Liver (tissue), 9 donors: ENCODE measurements around the gene UTF1. TPM values are rescaled to one million over a fixed set of nuclear protein-coding genes. Genes with fewer than 3 reads are reported as not detected.

ENCODE experiments used
- DNase-seq: peaks from one replicate; pipeline ENCODE4 v3.0.0-alpha.2; 2017; ENCODE audit warnings: low spot score
- H3K27ac ChIP-seq, 2 donors: one replicate each; pipeline ENCODE4 v1.7.0; 2013; ENCODE audit warnings: inconsistent platforms in 2 of 2, low read length in 2 of 2, control low read depth in 1 of 2, low read depth in 1 of 2, mild to moderate bottlenecking in 1 of 2
- H3K27me3 ChIP-seq, 4 donors: one replicate each; pipeline versions ENCODE4 v1.6.1 to v1.7.0; 2013; ENCODE audit warnings: low read length in 3 of 4, inconsistent platforms in 1 of 4, mild to moderate bottlenecking in 1 of 4, moderate library complexity in 1 of 4; ENCODE audit not compliant: control insufficient read depth in 4 of 4, insufficient read depth in 4 of 4
- H3K36me3 ChIP-seq, 4 donors: one replicate each; pipeline versions ENCODE4 v1.6.1 to v1.7.0; 2013; ENCODE audit warnings: low read length in 3 of 4, mild to moderate bottlenecking in 3 of 4, low read depth in 1 of 4, moderate library complexity in 1 of 4; ENCODE audit not compliant: control insufficient read depth in 4 of 4, insufficient read depth in 3 of 4
- H3K4me1 ChIP-seq, 4 donors: one replicate each; pipeline versions ENCODE4 v1.6.1 to v1.7.0; 2013; ENCODE audit warnings: low read length in 3 of 4, mild to moderate bottlenecking in 3 of 4, moderate library complexity in 1 of 4; ENCODE audit not compliant: control insufficient read depth in 4 of 4, insufficient read depth in 4 of 4
- H3K4me3 ChIP-seq, 3 donors: one replicate each; pipeline versions ENCODE4 v1.6.1 to v1.7.0; 2013; ENCODE audit warnings: low read length in 3 of 3, control low read depth in 1 of 3, low read depth in 1 of 3, mild to moderate bottlenecking in 1 of 3
- H3K9ac ChIP-seq, 2 donors: one replicate each; pipeline ENCODE4 v1.7.0; 2013; ENCODE audit warnings: low read length in 2 of 2, mild to moderate bottlenecking in 2 of 2, moderate library complexity in 2 of 2, control low read depth in 1 of 2, low read depth in 1 of 2
- H3K9me3 ChIP-seq, 4 donors: one replicate each; pipeline versions ENCODE4 v1.6.1 to v1.7.0; 2013; ENCODE audit warnings: low read length in 3 of 4; ENCODE audit not compliant: control insufficient read depth in 4 of 4
- CTCF ChIP-seq: fragments of 150-350 bp; IDR thresholded peaks from 2 replicates; pipeline ENCODE4 v1.5.1; 2017; ENCODE audit warnings: improper control_type of control experiment, low read depth, low read length; ENCODE audit not compliant: missing input control
- EGR1 ChIP-seq, 2 donors: IDR thresholded peaks; 2 replicates each; pipeline ENCODE4 v1.6.1; 2016 to 2018; ENCODE audit warnings: antibody characterized with exemption in 2 of 2, low read depth in 2 of 2
- FOXA1 ChIP-seq: IDR thresholded peaks from 2 replicates; pipeline ENCODE4 v1.6.1; 2016; ENCODE audit warnings: antibody characterized with exemption
- FOXA2 ChIP-seq: IDR thresholded peaks from 2 replicates; pipeline ENCODE4 v1.6.1; 2016; ENCODE audit warnings: antibody characterized with exemption
- GABPA ChIP-seq, 2 donors: IDR thresholded peaks in 1 of 2; conservative IDR thresholded peaks in 1 of 2; 2 replicates each; pipeline ENCODE4 v1.6.1; 2016; ENCODE audit warnings: antibody characterized with exemption in 2 of 2, mild to moderate bottlenecking in 1 of 2, moderate library complexity in 1 of 2
- HNF4A ChIP-seq, 2 donors: conservative IDR thresholded peaks; 2 replicates each; pipeline ENCODE4 v1.6.1; 2016; ENCODE audit warnings: antibody characterized with exemption in 2 of 2, mild to moderate bottlenecking in 2 of 2
- HNF4G ChIP-seq: IDR thresholded peaks from 2 replicates; pipeline ENCODE4 v1.6.1; 2016; ENCODE audit warnings: antibody characterized with exemption
- MAX ChIP-seq: IDR thresholded peaks from 2 replicates; pipeline ENCODE4 v1.6.1; 2016; ENCODE audit warnings: antibody characterized with exemption
- NR2F2 ChIP-seq: IDR thresholded peaks from 2 replicates; pipeline ENCODE4 v1.6.1; 2016; ENCODE audit warnings: antibody characterized with exemption
- RAD21 ChIP-seq, 2 donors: IDR thresholded peaks; 2 replicates each; pipeline ENCODE4 v1.6.1; 2016; ENCODE audit warnings: antibody characterized with exemption in 2 of 2, mild to moderate bottlenecking in 2 of 2
- REST ChIP-seq: IDR thresholded peaks from 2 replicates; pipeline ENCODE4 v1.6.1; 2016; ENCODE audit warnings: antibody characterized with exemption, mild to moderate bottlenecking
- RXRA ChIP-seq, 2 donors: IDR thresholded peaks; 2 replicates each; pipeline ENCODE4 v1.6.1; 2017 to 2018; ENCODE audit warnings: antibody characterized with exemption in 2 of 2, mild to moderate bottlenecking in 1 of 2
- SP1 ChIP-seq: IDR thresholded peaks from 2 replicates; pipeline ENCODE4 v1.6.1; 2018; ENCODE audit warnings: antibody characterized with exemption, mild to moderate bottlenecking
- TAF1 ChIP-seq: conservative IDR thresholded peaks from 2 replicates; pipeline ENCODE4 v1.6.1; 2016; ENCODE audit warnings: antibody characterized with exemption, mild to moderate bottlenecking
- YY1 ChIP-seq: IDR thresholded peaks from 2 replicates; pipeline ENCODE4 v1.6.1; 2016; ENCODE audit warnings: antibody characterized with exemption, mild to moderate bottlenecking
- WGBS: extraction: QIAGEN DNeasy Blood & Tissue Kit; methylation state at CpG from one replicate; pipeline ENCODE4 v1.1.7; 2013; 5-methylcytosine and 5-hydroxymethylcytosine counted together
- polyA plus RNA-seq, 2 donors: library from polyadenylated mRNA; stranded (reverse) in 1 of 2; unstranded in 1 of 2; fragments of 200-250 nt in 1 of 2; fragments of >200 nt in 1 of 2; fragmentation: Nextera tagmentation in 1 of 2; extraction: Ambion mirVana in 1 of 2; gene quantifications; one replicate each; pipeline versions ENCODE4 v1.2.1 to v1.2.3, GENCODE V29; 2013 to 2015
- total RNA-seq, 2 donors: library from RNA; depleted of rRNA; stranded (reverse); fragments of >200 nt; gene quantifications; one replicate each; pipeline ENCODE4 v1.2.3, GENCODE V29; 2014
- TF ChIP-seq, protein P1 (sequence below): IDR thresholded peaks from 2 replicates; pipeline ENCODE4 v1.6.1; 2016; ENCODE audit warnings: antibody characterized with exemption
- TF ChIP-seq, protein P2 (sequence below): IDR thresholded peaks from 2 replicates; pipeline ENCODE4 v1.6.1; 2016; ENCODE audit warnings: antibody characterized with exemption
- donor health status: healthy.
- donor health status: healthy.
- donor health status: healthy.
- donor health status: healthy.
- donor health status: healthy.

Gene UTF1
- total and polyA plus RNA-seq, 4 donors, result not detected

DNA sequence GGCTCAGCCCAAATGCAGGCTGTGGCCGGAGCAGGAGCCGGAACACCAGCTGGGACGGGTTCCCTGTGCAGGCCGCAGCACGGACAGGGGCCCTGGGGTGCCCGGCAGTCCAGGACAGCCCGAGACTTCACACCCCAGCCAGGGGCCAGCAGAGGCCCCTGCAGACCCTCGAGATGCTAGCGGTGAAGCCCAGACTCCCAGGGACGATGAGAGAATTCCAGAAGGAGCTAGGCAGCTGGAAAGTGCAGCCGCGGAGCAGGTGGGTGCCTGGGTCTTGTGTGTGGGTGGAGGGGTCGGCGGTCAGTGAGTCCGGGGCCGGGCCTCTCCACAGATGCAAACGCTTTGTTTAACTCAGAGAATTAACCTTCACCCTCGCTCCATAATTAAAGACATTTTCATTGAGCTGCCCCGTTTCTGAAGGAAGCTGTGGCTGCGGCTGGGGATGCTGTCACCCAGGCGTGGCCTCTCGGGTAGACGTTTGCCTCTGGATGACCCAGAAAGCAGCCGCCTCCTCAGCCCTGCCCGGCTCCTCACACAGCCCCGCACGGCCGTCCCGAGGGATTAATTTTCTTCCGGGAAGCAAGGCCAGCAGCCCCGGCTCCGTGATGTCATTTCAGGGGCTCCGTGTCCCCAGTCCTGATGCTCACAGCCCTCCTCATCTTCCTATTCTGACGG, 43.5 kb upstream of the UTF1 start:
- H3K4me1 ChIP-seq, result no peaks in the 10 kb centered on the region
- no peak overlapping the region for H3K27ac ChIP-seq
- H3K9me3 ChIP-seq, result no peaks in the 10 kb centered on the region
- no peak overlapping the region for H3K9ac ChIP-seq
- no peak for DNase-seq
- TF ChIP-seq RXRA (IDR thresholded peaks at IDR 0.05), result no peak
- no peak for TF ChIP-seq EGR1 (IDR thresholded peaks at IDR 0.05; ENCODE audit: low read depth in 2 of 2)
- TF ChIP-seq REST, result no peak
- no peak for TF ChIP-seq RAD21 (IDR thresholded peaks at IDR 0.05)
- TF ChIP-seq FOXA2, result no peak
- TF ChIP-seq SP1, result no peak
- TF ChIP-seq TAF1, result no peak
- no peak for TF ChIP-seq HNF4A (conservative IDR thresholded peaks at IDR 0.05)
- TF ChIP-seq FOXA1, result no peak
- TF ChIP-seq, protein P1, sequence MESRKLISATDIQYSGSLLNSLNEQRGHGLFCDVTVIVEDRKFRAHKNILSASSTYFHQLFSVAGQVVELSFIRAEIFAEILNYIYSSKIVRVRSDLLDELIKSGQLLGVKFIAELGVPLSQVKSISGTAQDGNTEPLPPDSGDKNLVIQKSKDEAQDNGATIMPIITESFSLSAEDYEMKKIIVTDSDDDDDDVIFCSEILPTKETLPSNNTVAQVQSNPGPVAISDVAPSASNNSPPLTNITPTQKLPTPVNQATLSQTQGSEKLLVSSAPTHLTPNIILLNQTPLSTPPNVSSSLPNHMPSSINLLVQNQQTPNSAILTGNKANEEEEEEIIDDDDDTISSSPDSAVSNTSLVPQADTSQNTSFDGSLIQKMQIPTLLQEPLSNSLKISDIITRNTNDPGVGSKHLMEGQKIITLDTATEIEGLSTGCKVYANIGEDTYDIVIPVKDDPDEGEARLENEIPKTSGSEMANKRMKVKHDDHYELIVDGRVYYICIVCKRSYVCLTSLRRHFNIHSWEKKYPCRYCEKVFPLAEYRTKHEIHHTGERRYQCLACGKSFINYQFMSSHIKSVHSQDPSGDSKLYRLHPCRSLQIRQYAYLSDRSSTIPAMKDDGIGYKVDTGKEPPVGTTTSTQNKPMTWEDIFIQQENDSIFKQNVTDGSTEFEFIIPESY, result no peak
- H3K4me3 ChIP-seq, result no peak overlapping the region
- 79% methylated on average over 34 of the region's 34 CpGs for WGBS
- H3K36me3 ChIP-seq, result peaks cover 0 to 5% (median 0%) of the 10 kb centered on the region in 4 donors
- H3K27me3 ChIP-seq, result no peaks in the 10 kb centered on the region

GRCh38 chr10:133187091-133187905, 42.7 kb upstream of the UTF1 start:
- Histone ChIP-seq H3K9me3 (no peaks in the 10 kb centered on the region), H3K4me3 (no peak overlapping the region), H3K36me3 (peaks cover 0 to 5% (median 0%) of the 10 kb centered on the region in 4 donors), H3K9ac (no peak overlapping the region), H3K27ac (no peak overlapping the region), H3K4me1 (no peaks in the 10 kb centered on the region), H3K27me3 (no peaks in the 10 kb centered on the region)
- DNase-seq, result no peak
- 82% methylated on average over 38 of the region's 38 CpGs for WGBS
- TF ChIP-seq EGR1 (IDR thresholded peaks at IDR 0.05; ENCODE audit: low read depth in 2 of 2) (no peak), MAX (no peak), FOXA2 (no peak), RAD21 (IDR thresholded peaks at IDR 0.05) (no peak), HNF4G (no peak), NR2F2 (no peak), YY1 (no peak), GABPA (IDR thresholded peaks at IDR 0.05 in 1 of 2, conservative IDR thresholded peaks at IDR 0.05 in 1 of 2) (no peak), HNF4A (conservative IDR thresholded peaks at IDR 0.05) (no peak), FOXA1 (no peak), TAF1 (no peak), CTCF (no peak)
- TF ChIP-seq, protein P2, sequence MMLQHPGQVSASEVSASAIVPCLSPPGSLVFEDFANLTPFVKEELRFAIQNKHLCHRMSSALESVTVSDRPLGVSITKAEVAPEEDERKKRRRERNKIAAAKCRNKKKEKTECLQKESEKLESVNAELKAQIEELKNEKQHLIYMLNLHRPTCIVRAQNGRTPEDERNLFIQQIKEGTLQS, result no peak
- TF ChIP-seq, protein P1, result no peak
